ENCODE data around the gene GP1BB.

Gene GP1BB

DNA sequence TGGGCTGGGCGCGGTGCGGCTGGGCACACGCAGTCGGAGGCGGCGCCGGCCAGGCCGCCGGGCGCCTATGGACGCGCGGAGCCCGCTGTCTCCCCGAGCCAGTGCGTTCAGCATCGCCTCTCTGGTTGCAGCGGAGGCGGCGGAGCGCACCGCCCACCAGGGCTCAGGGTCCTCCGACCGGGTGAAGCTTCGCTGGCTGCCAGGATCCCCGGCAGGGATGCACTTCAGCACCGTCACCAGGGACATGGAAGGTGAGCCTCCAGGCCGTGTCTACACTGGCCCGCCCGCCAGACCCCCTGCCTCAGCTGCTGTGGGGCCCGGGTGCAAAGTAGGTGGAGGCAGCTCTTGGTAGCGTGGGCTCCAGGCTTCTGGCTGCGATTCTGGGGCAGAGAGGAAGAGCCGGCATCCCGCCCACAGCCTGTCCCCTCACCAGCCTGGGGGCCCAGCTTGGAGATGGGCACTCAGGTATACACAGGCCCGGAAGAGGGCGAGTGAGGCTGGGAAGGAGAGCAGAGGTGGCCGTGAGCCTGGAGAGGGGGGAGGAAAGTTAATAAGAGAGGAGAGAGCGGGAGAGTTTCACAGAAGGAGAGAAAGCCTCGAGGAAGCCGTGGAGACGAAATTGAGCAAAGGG lies 36.2 kb downstream of the GP1BB start:
- no peak overlapping the region for H3K14ac ChIP-seq (ENCODE audit: low read length)
- H3K23ac ChIP-seq (ENCODE audit: low read depth, low read length, poor library complexity), result peak overlapping the region; percentile 4
- no peaks in the 10 kb centered on the region for H3K79me1 ChIP-seq (ENCODE audit: low read depth, low read length)
- no peak overlapping the region for H2BK120ac ChIP-seq (ENCODE audit: low read depth, low read length)
- no peak overlapping the region for H2BK15ac ChIP-seq (ENCODE audit: low read length)
- H2AFZ ChIP-seq (ENCODE audit: low read length), result no peak overlapping the region
- no peak overlapping the region for H4K8ac ChIP-seq (ENCODE audit: low read depth, low read length)
- H2BK12ac ChIP-seq (ENCODE audit: low read length), result no peak overlapping the region
- H3K4me3 ChIP-seq (ENCODE audit: low read length in 2 of 2), result no peak overlapping the region
- H3K4me1 ChIP-seq (ENCODE audit: control insufficient read depth in 2 of 2, insufficient read depth in 1 of 2, low read depth in 1 of 2, low read length in 2 of 2), result peaks cover 10 to 13% of the 10 kb centered on the region in 2 donors
- no peak for DNase-seq (ENCODE audit: low spot score)
- H3K4ac ChIP-seq (ENCODE audit: low read length), result no peak overlapping the region
- H3K18ac ChIP-seq (ENCODE audit: low read length), result peak overlapping the region; percentile 15
- H3K9ac ChIP-seq (ENCODE audit: low read depth, low read length, poor library complexity), result no peak overlapping the region
- H3K27ac ChIP-seq (replicated peaks; ENCODE audit: low read length), result no peak overlapping the region
- no peak overlapping the region for H3K4me2 ChIP-seq (ENCODE audit: insufficient read depth, low read length, poor library complexity, severe bottlenecking)
- no peaks in the 10 kb centered on the region for H3K36me3 ChIP-seq (replicated peaks in 1 of 2; ENCODE audit: control insufficient read depth in 2 of 2, insufficient read depth in 2 of 2, low read length in 2 of 2)
- no peak overlapping the region for H2BK5ac ChIP-seq (ENCODE audit: low read length)
- H4K91ac ChIP-seq (ENCODE audit: low read depth, low read length, poor library complexity), result no peak overlapping the region
- WGBS, 2 donors (ENCODE audit: extremely low coverage in 2 of 2, insufficient read length in 2 of 2, insufficient replicate concordance in 1 of 2), result no CpG with 5 or more reads among the region's 43 CpGs
- H2AK5ac ChIP-seq (ENCODE audit: low read depth, low read length), result peak overlapping the region; percentile 6
- peaks cover 5 to 10% of the 10 kb centered on the region in 2 donors for H3K9me3 ChIP-seq (replicated peaks in 1 of 2; ENCODE audit: control insufficient read depth in 2 of 2, insufficient read depth in 1 of 2, low read depth in 1 of 2, low read length in 2 of 2)
- H3K27me3 ChIP-seq (ENCODE audit: control insufficient read depth in 3 of 3, insufficient read depth in 3 of 3, low read depth in 1 of 3, low read length in 3 of 3), result peaks cover 80 to 96% (median 94%) of the 10 kb centered on the region in 3 experiments

DNA sequence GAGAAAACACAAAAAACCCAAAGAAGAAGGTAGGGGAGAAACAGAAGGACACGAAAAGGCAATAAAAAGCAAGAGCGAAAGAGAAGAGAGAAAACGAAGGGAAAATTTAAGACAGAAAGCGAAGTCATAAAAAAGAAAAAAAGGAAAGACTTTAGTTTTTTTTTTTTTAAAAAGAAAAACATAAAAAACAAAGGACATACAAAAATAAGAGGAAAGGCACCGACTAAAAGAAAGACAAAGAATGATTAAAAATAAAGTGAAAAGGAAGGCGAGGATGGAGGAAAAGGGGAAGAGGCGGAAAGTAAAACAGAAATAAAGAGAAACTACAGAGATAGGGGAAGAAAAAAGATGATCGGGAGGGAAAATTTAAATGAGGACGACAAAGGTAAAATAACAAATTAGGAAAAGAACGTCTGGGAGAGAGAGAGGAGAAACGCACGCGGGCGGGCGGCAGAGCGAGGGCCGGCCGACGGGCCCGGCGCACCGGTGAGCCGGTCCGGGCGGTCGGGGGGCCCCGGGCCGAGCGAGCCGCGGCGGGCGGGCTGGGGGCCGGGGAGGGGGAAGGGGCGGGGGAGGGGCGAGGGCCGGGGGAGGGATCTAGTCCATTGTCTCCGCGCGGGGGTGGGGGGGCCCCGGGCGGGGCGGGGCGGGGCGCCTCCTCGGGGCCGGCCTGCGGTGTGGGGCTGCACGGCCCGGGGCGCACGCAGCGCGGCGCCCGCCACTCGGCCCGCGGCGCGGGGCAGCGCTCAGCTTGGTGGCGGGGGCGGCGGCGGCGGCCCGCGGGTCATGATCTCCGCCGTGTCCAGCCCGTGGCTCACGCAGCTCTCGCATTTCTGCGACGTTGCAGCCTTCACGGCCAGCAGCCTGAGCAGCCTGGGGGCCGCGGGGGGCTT lies 37.0 kb downstream of the GP1BB start, which contains the start of gene TBX1:
TBX1 (plus strand) TSS at position 721 of the 893 bp plus-strand sequence; CDS start at position 787, 66 bp downstream.
- H3K79me1 ChIP-seq (ENCODE audit: low read depth, low read length), result no peaks in the 10 kb centered on the region
- H2BK12ac ChIP-seq (ENCODE audit: low read length), result peak within 1 kb of the TSS; percentile 58
- peak within 1 kb of the TSS; percentile 93 for H3K18ac ChIP-seq (ENCODE audit: low read length)
- H3K9ac ChIP-seq (ENCODE audit: low read depth, low read length, poor library complexity), result peak within 1 kb of the TSS; percentile 44
- WGBS, 2 donors (ENCODE audit: extremely low coverage in 2 of 2, insufficient read length in 2 of 2, insufficient replicate concordance in 1 of 2), result no CpG with 5 or more reads among the region's 79 CpGs
- H3K4ac ChIP-seq (ENCODE audit: low read length), result no peak within 1 kb of the TSS
- no peak within 1 kb of the TSS for H4K8ac ChIP-seq (ENCODE audit: low read depth, low read length)
- no peak within 1 kb of the TSS for H2AK5ac ChIP-seq (ENCODE audit: low read depth, low read length)
- peak within 1 kb of the TSS; percentile 81 for H2AFZ ChIP-seq (ENCODE audit: low read length)
- H3K4me1 ChIP-seq (ENCODE audit: control insufficient read depth in 2 of 2, insufficient read depth in 1 of 2, low read depth in 1 of 2, low read length in 2 of 2), result peaks cover 7 to 12% of the 10 kb centered on the region in 2 donors
- H3K4me3 ChIP-seq (ENCODE audit: low read length in 2 of 2), result peak within 1 kb of the TSS; percentile 17 to 61
- H3K9me3 ChIP-seq (replicated peaks in 1 of 2; ENCODE audit: control insufficient read depth in 2 of 2, insufficient read depth in 1 of 2, low read depth in 1 of 2, low read length in 2 of 2), result peaks cover 6 to 14% of the 10 kb centered on the region in 2 donors
- H3K36me3 ChIP-seq (replicated peaks in 1 of 2; ENCODE audit: control insufficient read depth in 2 of 2, insufficient read depth in 2 of 2, low read length in 2 of 2), result no peaks in the 10 kb centered on the region
- no peak within 1 kb of the TSS for H2BK5ac ChIP-seq (ENCODE audit: low read length)
- H2BK15ac ChIP-seq (ENCODE audit: low read length), result no peak within 1 kb of the TSS
- peak within 1 kb of the TSS; percentile 69 for H3K4me2 ChIP-seq (ENCODE audit: insufficient read depth, low read length, poor library complexity, severe bottlenecking)
- no peak within 1 kb of the TSS for H4K91ac ChIP-seq (ENCODE audit: low read depth, low read length, poor library complexity)
- no peak for DNase-seq (ENCODE audit: low spot score)
- H3K23ac ChIP-seq (ENCODE audit: low read depth, low read length, poor library complexity), result peak within 1 kb of the TSS; percentile 94
- H3K27ac ChIP-seq (replicated peaks; ENCODE audit: low read length), result no peak within 1 kb of the TSS
- peaks cover 83 to 96% (median 94%) of the 10 kb centered on the region in 3 experiments for H3K27me3 ChIP-seq (ENCODE audit: control insufficient read depth in 3 of 3, insufficient read depth in 3 of 3, low read depth in 1 of 3, low read length in 3 of 3)
- H3K14ac ChIP-seq (ENCODE audit: low read length), result peak within 1 kb of the TSS; percentile 82
- H2BK120ac ChIP-seq (ENCODE audit: low read depth, low read length), result no peak within 1 kb of the TSS

DNA sequence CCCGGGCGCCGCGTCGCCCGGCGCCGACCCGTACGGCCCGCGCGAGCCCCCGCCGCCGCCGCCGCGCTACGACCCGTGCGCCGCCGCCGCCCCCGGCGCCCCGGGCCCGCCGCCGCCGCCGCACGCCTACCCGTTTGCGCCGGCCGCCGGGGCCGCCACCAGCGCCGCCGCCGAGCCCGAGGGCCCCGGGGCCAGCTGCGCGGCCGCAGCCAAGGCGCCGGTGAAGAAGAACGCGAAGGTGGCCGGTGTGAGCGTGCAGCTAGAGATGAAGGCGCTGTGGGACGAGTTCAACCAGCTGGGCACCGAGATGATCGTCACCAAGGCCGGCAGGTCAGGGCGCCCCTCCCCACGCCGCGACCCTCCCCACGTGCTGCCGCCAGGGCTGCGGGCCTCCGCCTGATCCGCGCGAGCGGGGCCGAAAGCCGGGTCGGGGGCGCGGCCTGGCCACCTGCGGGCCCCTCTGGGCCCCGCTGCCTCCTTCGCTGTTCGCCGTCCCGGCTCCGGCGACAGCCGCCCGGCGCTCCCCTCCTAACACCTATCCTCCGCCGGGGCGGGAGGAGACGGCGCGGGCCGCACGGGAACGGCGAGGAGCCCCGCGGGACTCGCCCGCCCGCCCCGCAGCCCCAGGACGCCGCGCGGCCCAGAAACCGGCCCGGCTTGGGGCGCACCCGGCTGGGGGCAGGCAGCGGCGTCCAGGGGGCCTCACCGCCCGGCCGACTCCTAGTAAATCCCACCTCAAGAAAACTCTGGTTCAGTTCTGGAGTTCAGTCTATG lies 37.8 kb downstream of the GP1BB start:
- no peaks in the 10 kb centered on the region for H3K79me1 ChIP-seq (ENCODE audit: low read depth, low read length)
- no peak overlapping the region for H2AK5ac ChIP-seq (ENCODE audit: low read depth, low read length)
- no peak overlapping the region for H2BK120ac ChIP-seq (ENCODE audit: low read depth, low read length)
- H3K27me3 ChIP-seq (ENCODE audit: control insufficient read depth in 3 of 3, insufficient read depth in 3 of 3, low read depth in 1 of 3, low read length in 3 of 3), result peaks cover 83 to 96% (median 93%) of the 10 kb centered on the region in 3 experiments
- peak overlapping the region; percentile 81 for H2AFZ ChIP-seq (ENCODE audit: low read length)
- peak overlapping the region; percentile 44 for H3K9ac ChIP-seq (ENCODE audit: low read depth, low read length, poor library complexity)
- no peak overlapping the region for H3K27ac ChIP-seq (replicated peaks; ENCODE audit: low read length)
- peaks cover 6 to 14% of the 10 kb centered on the region in 2 donors for H3K9me3 ChIP-seq (replicated peaks in 1 of 2; ENCODE audit: control insufficient read depth in 2 of 2, insufficient read depth in 1 of 2, low read depth in 1 of 2, low read length in 2 of 2)
- H4K8ac ChIP-seq (ENCODE audit: low read depth, low read length), result no peak overlapping the region
- H3K4me1 ChIP-seq (ENCODE audit: control insufficient read depth in 2 of 2, insufficient read depth in 1 of 2, low read depth in 1 of 2, low read length in 2 of 2), result peaks cover 6 to 11% of the 10 kb centered on the region in 2 donors
- WGBS, 2 donors (ENCODE audit: extremely low coverage in 2 of 2, insufficient read length in 2 of 2, insufficient replicate concordance in 1 of 2), result no CpG with 5 or more reads among the region's 117 CpGs
- peak overlapping the region; percentile 17 to 61 for H3K4me3 ChIP-seq (ENCODE audit: low read length in 2 of 2)
- peak overlapping the region; percentile 94 for H3K23ac ChIP-seq (ENCODE audit: low read depth, low read length, poor library complexity)
- peak overlapping the region; percentile 69 for H3K4me2 ChIP-seq (ENCODE audit: insufficient read depth, low read length, poor library complexity, severe bottlenecking)
- no peaks in the 10 kb centered on the region for H3K36me3 ChIP-seq (replicated peaks in 1 of 2; ENCODE audit: control insufficient read depth in 2 of 2, insufficient read depth in 2 of 2, low read length in 2 of 2)
- no peak overlapping the region for H3K4ac ChIP-seq (ENCODE audit: low read length)
- H2BK5ac ChIP-seq (ENCODE audit: low read length), result no peak overlapping the region
- H2BK12ac ChIP-seq (ENCODE audit: low read length), result peak overlapping the region; percentile 58
- H2BK15ac ChIP-seq (ENCODE audit: low read length), result no peak overlapping the region
- peak overlapping the region; percentile 71 for H3K14ac ChIP-seq (ENCODE audit: low read length)
- no peak overlapping the region for H4K91ac ChIP-seq (ENCODE audit: low read depth, low read length, poor library complexity)
- DNase-seq (ENCODE audit: low spot score), result no peak
- peak overlapping the region; percentile 93 for H3K18ac ChIP-seq (ENCODE audit: low read length)
